A673 (cell line): ENCODE results near the gene ORM1.

Source experiments
- CTCF ChIP-seq: fragments of 300-800, 200-600 bp; sonication (generic); conservative IDR thresholded peaks from 2 replicates; pipeline ENCODE4 v1.5.1; 2017; ENCODE audit warnings: low read depth, mild to moderate bottlenecking, antibody characterized with exemption, low read length, moderate library complexity, mixed read lengths
- EZH2 ChIP-seq: fragments of 200-600 bp; sonication (generic); IDR thresholded peaks from 2 replicates; pipeline ENCODE4 v1.6.1; 2017; ENCODE audit warnings: borderline replicate concordance, low read depth, mild to moderate bottlenecking, mixed read lengths, antibody characterized with exemption, low read length; ENCODE audit not compliant: poor library complexity, severe bottlenecking

GRCh38 chr9:114361542-114361941, 38.6 kb downstream of the ORM1 start:
- TF ChIP-seq CTCF (no peak), EZH2 (no peak)
